HuH-7 (cell line): ENCODE measurements around the gene AJUBA.
A peak's percentile ranks its signal among the peaks of the same experiment; 100 is the strongest.
"Not testable (repeated sequence)": the region's sequence is repeated elsewhere in the genome, so short reads cannot be mapped to it uniquely, and the experiment has no call there.

Experiments
- DNase-seq: peaks from one replicate; pipeline ENCODE4 v3.0.0; 2011; ENCODE audit warnings: low spot score

AJUBA gene

GRCh38 chr14:23006188-23006534, 23.8 kb upstream of the AJUBA start:
- no peak for DNase-seq

- no peak for DNase-seq
Observed at GRCh38 chr14:23005451-23006187, 23.3 kb upstream of the AJUBA start.

- DNase-seq = not testable (repeated sequence)
Observed at GRCh38 chr14:23004274-23004673, 21.9 kb upstream of the AJUBA start.

GRCh38 chr14:23002592-23002991, 20.2 kb upstream of the AJUBA start:
- DNase-seq = no peak

- no peak for DNase-seq
Observed at GRCh38 chr14:23000860-23001259, 18.5 kb upstream of the AJUBA start.

GRCh38 chr14:22998329-22999012, 16.1 kb upstream of the AJUBA start:
- DNase-seq = no peak

GRCh38 chr14:22997676-22998323, 15.4 kb upstream of the AJUBA start:
- DNase-seq = no peak

- DNase-seq = no peak
Observed at GRCh38 chr14:22996768-22997654, 14.7 kb upstream of the AJUBA start.

GRCh38 chr14:22995889-22996625, 13.7 kb upstream of the AJUBA start:
- DNase-seq = no peak

GRCh38 chr14:22994762-22995275, 12.5 kb upstream of the AJUBA start:
- peak; percentile 58 for DNase-seq

- no peak for DNase-seq
Observed at GRCh38 chr14:22993517-22993916, 11.2 kb upstream of the AJUBA start.

GRCh38 chr14:22991852-22992251, 9.5 kb upstream of the AJUBA start:
- no peak for DNase-seq

GRCh38 chr14:22987291-22987690, 4.9 kb upstream of the AJUBA start:
- DNase-seq = no peak

- DNase-seq = peak; percentile 80
Observed at GRCh38 chr14:22986508-22987054, 4.2 kb upstream of the AJUBA start.

- DNase-seq = no peak
Observed at GRCh38 chr14:22985894-22986507, 3.6 kb upstream of the AJUBA start.

GRCh38 chr14:22984959-22985658, 2.8 kb upstream of the AJUBA start:
- no peak for DNase-seq

- no peak for DNase-seq
Observed at GRCh38 chr14:22981876-22982476, 375 bp downstream of the AJUBA start.

GRCh38 chr14:22981090-22981875, 1.1 kb downstream of the AJUBA start:
- DNase-seq = no peak

GRCh38 chr14:22980672-22981089, 1.7 kb downstream of the AJUBA start:
- peak; percentile 72 for DNase-seq
